BLaER1 (cell line): Measurements from ENCODE around the gene ZNF24.

ENCODE experiments used
- H3K27ac ChIP-seq: shearing (Covaris generic); formaldehyde crosslinking; 2 replicates; pipeline ENCODE4 v1.8.1; 2022
- H3K27me3 ChIP-seq: shearing (Covaris generic); formaldehyde crosslinking; 2 replicates; pipeline ENCODE4 v1.8.1; 2022
- H3K36me3 ChIP-seq: shearing (Covaris generic); formaldehyde crosslinking; 2 replicates; pipeline ENCODE4 v1.8.1; 2022
- H3K4me1 ChIP-seq: shearing (Covaris generic); formaldehyde crosslinking; 2 replicates; pipeline ENCODE4 v1.8.1; 2022
- H3K4me2 ChIP-seq: shearing (Covaris generic); formaldehyde crosslinking; 2 replicates; pipeline ENCODE4 v1.8.1; 2022
- H3K4me3 ChIP-seq: shearing (Covaris generic); formaldehyde crosslinking; 2 replicates; pipeline ENCODE4 v1.8.1; 2022
- H3K9ac ChIP-seq: shearing (Covaris generic); formaldehyde crosslinking; 2 replicates; pipeline ENCODE4 v1.8.1; 2022
- H3K9me3 ChIP-seq: shearing (Covaris generic); formaldehyde crosslinking; 2 replicates; pipeline ENCODE4 v1.8.1; 2022
- H4K20me1 ChIP-seq: shearing (Covaris generic); formaldehyde crosslinking; 2 replicates; pipeline ENCODE4 v1.8.1; 2022
- Cebpa-rat ChIP-seq: shearing (Covaris generic); IDR thresholded peaks from 2 replicates; pipeline ENCODE4 v1.8.1; 2022

The ZNF24 gene

DNA sequence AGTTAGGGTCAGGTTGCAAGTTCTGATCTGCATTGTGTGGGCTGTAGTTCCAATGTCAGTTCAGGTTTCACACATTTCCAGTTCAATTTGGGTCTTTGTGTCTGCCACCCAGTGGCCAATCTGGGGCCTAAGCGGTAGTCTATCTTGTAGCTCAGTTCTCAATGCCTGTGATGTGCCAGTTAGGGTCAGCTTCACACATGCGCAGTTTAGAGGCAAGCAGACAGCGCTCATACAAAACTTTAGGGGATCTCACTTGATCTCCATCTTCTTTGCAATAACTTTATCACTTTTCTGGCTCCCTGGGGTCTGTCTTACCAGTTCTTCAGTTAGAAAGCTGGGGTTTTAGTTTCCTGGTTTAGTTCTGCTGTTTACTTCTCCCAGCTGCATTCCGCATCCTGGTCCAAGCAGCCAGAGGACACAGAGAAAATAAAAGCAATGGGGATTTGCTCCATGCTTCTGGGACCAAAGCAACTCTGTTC is 11.0 kb upstream of the ZNF24 start:
- Histone ChIP-seq H3K4me2 (no peak overlapping the region), H3K27ac (no peak overlapping the region), H3K4me1 (no peaks in the 10 kb centered on the region), H3K4me3 (no peak overlapping the region), H3K9ac (no peak overlapping the region), H3K9me3 (peaks cover 25% of the 10 kb centered on the region), H4K20me1 (no peaks in the 10 kb centered on the region), H3K36me3 (0 out of 2 replicates have a peak, but pooled peaks cover 5% of the 10 kb centered on the region), H3K27me3 (no peaks in the 10 kb centered on the region)
- TF ChIP-seq Cebpa-rat = no peak

DNA sequence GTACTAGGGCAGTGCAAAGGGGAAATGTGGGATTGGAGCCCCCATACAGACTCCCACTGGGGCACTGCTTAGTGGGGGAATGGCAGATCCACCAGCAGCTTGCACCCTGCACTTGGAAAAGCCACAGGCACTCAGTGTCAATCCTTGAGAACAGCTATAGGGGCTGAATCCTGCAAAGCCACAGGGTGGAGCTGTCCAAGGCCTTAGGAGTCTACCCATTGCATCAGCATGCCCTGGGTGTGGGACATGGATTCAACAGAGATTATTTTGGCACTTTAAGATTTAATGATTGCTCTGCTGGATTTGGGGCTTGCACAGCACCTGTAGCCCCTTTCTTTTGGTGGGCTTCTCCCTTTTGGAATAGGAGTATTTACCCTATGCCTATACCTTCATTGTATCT is 8.6 kb upstream of the ZNF24 start:
- no peak overlapping the region for H3K27ac ChIP-seq
- no peak for TF ChIP-seq Cebpa-rat
- H4K20me1 ChIP-seq = no peaks in the 10 kb centered on the region
- 0 out of 2 replicates have a peak, but pooled peaks cover 5% of the 10 kb centered on the region for H3K36me3 ChIP-seq
- peaks cover 25% of the 10 kb centered on the region for H3K9me3 ChIP-seq
- no peaks in the 10 kb centered on the region for H3K4me1 ChIP-seq
- H3K27me3 ChIP-seq = no peaks in the 10 kb centered on the region
- H3K9ac ChIP-seq = no peak overlapping the region
- no peak overlapping the region for H3K4me3 ChIP-seq
- no peak overlapping the region for H3K4me2 ChIP-seq

DNA sequence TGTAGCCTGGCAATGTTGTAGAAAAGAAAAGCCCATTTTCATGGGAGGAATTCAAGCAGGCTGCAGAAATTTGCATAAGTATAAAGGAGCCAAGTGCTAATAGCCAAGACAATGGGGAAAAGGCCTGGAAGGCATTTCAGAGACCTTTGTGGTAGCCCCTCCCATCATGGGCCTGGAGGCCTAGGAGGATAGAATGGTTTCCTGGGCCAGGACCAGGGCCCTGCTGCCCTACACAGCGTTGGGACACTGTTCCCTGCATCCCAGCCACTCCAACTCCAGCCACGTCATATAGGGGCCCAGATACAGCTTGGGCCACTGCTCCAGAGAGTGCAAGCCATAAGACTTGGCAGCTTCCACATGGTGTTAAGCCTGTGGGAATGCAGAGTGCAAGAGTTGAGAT is 8.1 kb upstream of the ZNF24 start:
- Histone ChIP-seq H3K4me1 (no peaks in the 10 kb centered on the region), H3K4me3 (no peak overlapping the region), H3K9me3 (peaks cover 25% of the 10 kb centered on the region), H4K20me1 (no peaks in the 10 kb centered on the region), H3K27ac (no peak overlapping the region), H3K36me3 (0 out of 2 replicates have a peak, but pooled peaks cover 5% of the 10 kb centered on the region), H3K27me3 (no peaks in the 10 kb centered on the region), H3K4me2 (no peak overlapping the region), H3K9ac (no peak overlapping the region)
- no peak for TF ChIP-seq Cebpa-rat

DNA sequence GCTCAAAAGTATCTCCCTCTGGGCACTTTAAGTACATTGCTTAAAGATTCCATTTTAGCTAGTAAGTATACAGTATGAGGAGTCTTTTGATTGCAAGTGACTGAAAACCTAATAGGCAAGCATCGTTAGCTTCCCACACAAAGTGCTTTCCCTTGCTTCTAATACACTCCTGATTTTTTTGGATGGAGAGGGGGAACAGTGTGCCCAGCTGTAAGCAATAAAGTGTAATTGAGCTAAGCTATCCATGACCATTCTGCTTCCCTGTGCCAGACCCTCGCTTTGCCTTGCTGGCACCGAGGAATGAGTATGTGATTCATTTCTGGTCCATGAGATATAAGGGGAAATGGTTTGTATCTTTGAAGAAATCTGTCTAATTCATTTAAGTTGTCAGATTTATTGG is 3.8 kb upstream of the ZNF24 start:
- H3K27me3 ChIP-seq = no peaks in the 10 kb centered on the region
- peaks cover 19% of the 10 kb centered on the region for H3K9me3 ChIP-seq
- H4K20me1 ChIP-seq = peaks cover 11% of the 10 kb centered on the region

DNA sequence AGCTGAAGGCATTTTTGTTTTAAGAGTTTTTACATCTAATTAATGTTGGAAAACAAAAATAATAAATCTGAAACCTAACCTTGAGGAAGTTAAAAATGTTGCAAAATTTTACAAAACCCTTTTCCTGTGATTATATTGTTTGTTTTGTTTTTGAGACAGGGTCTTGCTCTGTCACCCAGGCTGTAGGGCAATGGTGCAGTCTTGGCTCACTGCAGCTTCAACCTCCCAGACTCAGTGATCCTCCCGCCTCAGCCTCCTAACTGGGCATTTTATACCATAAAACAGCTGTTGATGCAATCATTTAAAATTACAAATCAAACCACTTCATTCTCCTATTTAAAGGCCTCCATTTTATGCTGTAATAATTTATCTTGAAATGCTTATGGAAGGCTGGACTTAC is 1.7 kb upstream of the ZNF24 start:
- no peaks in the 10 kb centered on the region for H3K27me3 ChIP-seq
- H3K4me3 ChIP-seq = no peak overlapping the region
- TF ChIP-seq Cebpa-rat = no peak
- peaks cover 40% of the 10 kb centered on the region for H3K4me1 ChIP-seq
- H3K9ac ChIP-seq = no peak overlapping the region
- no peaks in the 10 kb centered on the region for H3K9me3 ChIP-seq
- H3K27ac ChIP-seq = peak overlapping the region; percentile 100; the same call in 1 of the 2 replicates
- H4K20me1 ChIP-seq = peaks cover 31% of the 10 kb centered on the region
- H3K36me3 ChIP-seq = peaks cover 17% of the 10 kb centered on the region
- H3K4me2 ChIP-seq = peak overlapping the region; percentile 93

More for the DNA sequence above, 3.8 kb upstream of the ZNF24 start:
- H3K36me3 ChIP-seq = 0 out of 2 replicates have a peak, but pooled peaks cover 5% of the 10 kb centered on the region
- H3K4me3 ChIP-seq = no peak overlapping the region
- TF ChIP-seq Cebpa-rat = no peak
- H3K9ac ChIP-seq = no peak overlapping the region
- H3K27ac ChIP-seq = no peak overlapping the region
- no peak overlapping the region for H3K4me2 ChIP-seq
- H3K4me1 ChIP-seq = peaks cover 27% of the 10 kb centered on the region

DNA sequence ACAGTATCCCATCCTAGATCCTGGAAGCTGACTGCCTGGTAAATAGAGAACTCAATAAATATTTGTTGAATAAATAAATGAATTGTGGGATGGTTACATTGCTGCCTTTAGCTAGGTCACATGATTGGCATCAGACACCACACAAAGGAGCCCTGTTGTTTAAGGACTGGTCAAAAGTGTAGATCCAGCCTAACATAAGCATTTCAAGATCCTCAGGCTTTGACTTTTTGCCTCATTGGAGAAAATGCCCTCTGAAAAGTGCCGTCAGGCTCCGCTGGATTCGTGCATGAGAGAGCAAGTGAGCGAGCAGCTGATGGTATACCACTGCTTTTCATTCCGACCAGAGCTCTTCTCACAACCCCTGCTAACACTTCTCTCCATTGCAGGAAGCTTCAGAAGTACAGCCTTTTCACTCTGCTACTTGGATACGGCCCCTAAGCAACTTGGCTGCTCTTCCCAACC is 1.3 kb upstream of the ZNF24 start:
- H3K27ac ChIP-seq = peak overlapping the region; percentile 100
- TF ChIP-seq Cebpa-rat = no peak
- peak overlapping the region; percentile 60 for H3K9ac ChIP-seq
- H3K4me2 ChIP-seq = peak overlapping the region; percentile 93
- peaks cover 22% of the 10 kb centered on the region for H3K36me3 ChIP-seq
- 0 out of 2 replicates have a peak overlapping the region, but pooled peaks have one; percentile 10 for H3K4me3 ChIP-seq
- H3K9me3 ChIP-seq = no peaks in the 10 kb centered on the region
- peaks cover 40% of the 10 kb centered on the region for H3K4me1 ChIP-seq
- H4K20me1 ChIP-seq = peaks cover 36% of the 10 kb centered on the region
- H3K27me3 ChIP-seq = no peaks in the 10 kb centered on the region

DNA sequence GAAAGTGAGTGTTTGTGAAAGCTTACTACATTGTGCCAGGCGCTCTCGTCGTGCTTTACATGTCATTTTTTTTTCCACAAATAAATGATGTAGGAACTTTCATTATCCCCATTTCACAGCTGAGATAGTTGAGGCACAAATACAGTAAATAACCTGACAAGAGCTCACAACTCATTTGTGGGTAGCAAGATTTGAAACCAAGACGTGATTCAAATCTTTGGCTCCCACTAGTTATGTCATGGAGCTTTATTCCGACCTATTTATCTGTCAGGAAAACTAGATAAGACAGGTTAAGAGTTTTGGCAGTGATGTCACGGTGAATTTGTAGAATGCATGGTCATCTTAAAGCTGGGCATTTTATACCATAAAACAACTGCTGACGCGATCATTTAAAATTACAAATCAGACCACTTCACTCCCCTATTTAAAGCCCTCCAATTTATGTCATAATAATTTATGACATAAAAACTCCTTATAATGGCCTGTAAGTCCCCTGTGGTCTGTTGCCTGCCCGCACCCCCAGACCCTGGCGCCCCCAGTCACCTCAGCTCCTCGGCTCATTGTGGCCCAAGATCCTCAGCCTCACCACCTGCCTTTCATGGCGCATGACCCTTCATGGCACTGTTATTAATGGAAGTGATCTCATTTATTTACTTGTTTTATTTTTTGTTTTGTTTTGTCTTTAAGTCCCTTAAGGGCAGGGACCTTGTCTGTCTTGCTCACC is 678 bp upstream of the ZNF24 start:
- H4K20me1 ChIP-seq = peaks cover 42% of the 10 kb centered on the region
- H3K4me3 ChIP-seq = peak overlapping the region; percentile 96
- no peaks in the 10 kb centered on the region for H3K9me3 ChIP-seq
- H3K9ac ChIP-seq = peak overlapping the region; percentile 99
- peak overlapping the region; percentile 100 for H3K27ac ChIP-seq
- peaks cover 28% of the 10 kb centered on the region for H3K36me3 ChIP-seq
- peaks cover 40% of the 10 kb centered on the region for H3K4me1 ChIP-seq
- no peaks in the 10 kb centered on the region for H3K27me3 ChIP-seq
- TF ChIP-seq Cebpa-rat = no peak
- peak overlapping the region; percentile 93 for H3K4me2 ChIP-seq

DNA sequence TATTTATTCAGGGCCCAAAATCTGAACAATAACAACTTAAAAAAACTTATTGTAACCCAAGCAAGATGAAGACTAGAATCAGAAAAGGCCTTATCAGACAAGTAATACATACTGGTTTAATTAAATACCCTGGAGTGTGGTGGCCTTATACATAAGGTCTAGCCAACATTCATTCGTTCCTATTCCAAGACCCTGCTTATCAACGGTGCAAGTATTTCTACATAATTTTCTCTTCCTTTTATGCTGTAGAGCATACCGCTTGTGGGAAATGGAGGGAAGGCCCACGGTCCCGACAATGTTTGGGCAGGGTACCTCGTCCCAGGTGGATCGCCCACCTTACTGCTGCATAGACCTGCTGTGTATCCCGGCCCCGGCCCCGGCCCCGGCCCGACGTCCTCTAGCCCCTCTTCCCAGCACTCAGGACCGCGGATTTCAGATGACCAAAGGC is 708 bp downstream of the ZNF24 start:
- no peak for TF ChIP-seq Cebpa-rat
- H3K36me3 ChIP-seq = peaks cover 42% of the 10 kb centered on the region
- no peaks in the 10 kb centered on the region for H3K27me3 ChIP-seq
- peak overlapping the region; percentile 99 for H3K9ac ChIP-seq
- H3K4me3 ChIP-seq = peak overlapping the region; percentile 96
- peak overlapping the region; percentile 93 for H3K4me2 ChIP-seq
- peaks cover 56% of the 10 kb centered on the region for H4K20me1 ChIP-seq
- H3K27ac ChIP-seq = peak overlapping the region; percentile 100
- no peaks in the 10 kb centered on the region for H3K9me3 ChIP-seq
- peaks cover 40% of the 10 kb centered on the region for H3K4me1 ChIP-seq

DNA sequence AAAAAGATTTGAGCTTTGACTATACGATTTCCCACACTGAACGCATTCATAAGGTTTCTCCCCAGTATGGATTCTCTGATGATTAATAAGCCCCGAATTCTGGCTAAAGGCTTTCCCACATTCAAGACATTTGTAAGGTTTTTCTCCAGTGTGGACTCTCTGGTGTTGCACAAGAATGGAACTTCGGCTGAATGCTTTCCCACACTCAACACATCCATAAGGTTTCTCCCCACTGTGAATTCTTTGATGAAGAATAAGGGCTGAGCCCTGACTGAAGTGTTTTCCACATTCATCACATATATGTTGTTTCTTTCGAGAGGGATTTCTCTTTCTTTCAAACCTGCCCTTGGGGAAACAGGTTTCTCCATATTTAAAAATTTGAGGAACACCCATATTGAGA is 6.9 kb downstream of the ZNF24 start:
- TF ChIP-seq Cebpa-rat = no peak
- no peaks in the 10 kb centered on the region for H3K9me3 ChIP-seq
- peaks cover 91% of the 10 kb centered on the region for H4K20me1 ChIP-seq
- no peak overlapping the region for H3K9ac ChIP-seq
- peaks cover 97% of the 10 kb centered on the region for H3K36me3 ChIP-seq
- H3K27ac ChIP-seq = no peak overlapping the region
- no peak overlapping the region for H3K4me2 ChIP-seq
- 0 out of 2 replicates have a peak, but pooled peaks cover 5% of the 10 kb centered on the region for H3K4me1 ChIP-seq
- H3K27me3 ChIP-seq = no peaks in the 10 kb centered on the region
- H3K4me3 ChIP-seq = no peak overlapping the region

DNA sequence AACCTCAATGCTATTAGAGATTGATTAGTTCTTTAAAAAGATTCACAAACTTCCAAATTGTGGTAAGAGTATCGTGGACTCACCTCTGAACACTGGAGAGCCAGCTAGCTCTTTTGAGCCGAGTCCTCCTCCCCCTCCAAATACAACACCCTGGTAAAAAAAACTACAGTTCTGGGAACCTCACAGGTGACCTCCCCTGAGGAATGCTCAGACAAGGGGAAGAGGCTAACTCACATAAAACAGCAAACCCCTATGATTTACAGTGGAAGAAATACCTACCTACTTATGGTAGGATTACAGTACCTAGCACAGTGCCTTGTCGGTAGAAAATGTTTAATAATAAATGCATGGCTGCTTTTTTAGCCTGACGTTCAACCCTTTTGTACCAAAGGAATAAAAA is 8.4 kb downstream of the ZNF24 start:
- Histone ChIP-seq H3K4me2 (no peak overlapping the region), H3K27ac (no peak overlapping the region), H3K4me3 (no peak overlapping the region), H3K27me3 (no peaks in the 10 kb centered on the region), H4K20me1 (peaks cover 80% of the 10 kb centered on the region), H3K36me3 (peaks cover 97% of the 10 kb centered on the region), H3K9ac (no peak overlapping the region), H3K4me1 (no peaks in the 10 kb centered on the region), H3K9me3 (no peaks in the 10 kb centered on the region)
- TF ChIP-seq Cebpa-rat = no peak
